Hematopoietic multipotent progenitor cell (in vitro differentiated cells): ENCODE data around the gene ZNFX1. TPM values are rescaled to one million over a fixed set of nuclear protein-coding genes. Genes with fewer than 3 reads are reported as not detected.

Experiments used
- DNase-seq, 3 donors: peaks; one replicate each; pipeline ENCODE4 v3.0.0-alpha.2; 2011 to 2015; ENCODE audit warnings: low read depth in 2 of 3, low spot score in 2 of 3
- total RNA-seq: library from RNA; depleted of rRNA; stranded (reverse); fragments of >200 nt; gene quantifications from one replicate; pipeline ENCODE4 v1.2.3, GENCODE V29; 2012

ZNFX1 gene
- total RNA-seq, 1 donor = 25.3 TPM

GRCh38 chr20:49256261-49256660 is 21.6 kb downstream of the ZNFX1 start:
- no peak for DNase-seq

GRCh38 chr20:49252556-49253350 is 25.1 kb downstream of the ZNFX1 start:
- DNase-seq = no peak

- no peak for DNase-seq
Measured at GRCh38 chr20:49248879-49249665, 28.8 kb downstream of the ZNFX1 start.

GRCh38 chr20:49248301-49248700 is 29.6 kb downstream of the ZNFX1 start:
- no peak for DNase-seq

- DNase-seq = peak in 2 of 3 donors; percentile 26 to 54
Measured at GRCh38 chr20:49247792-49248191, 30.1 kb downstream of the ZNFX1 start.

- DNase-seq = no peak
Measured at GRCh38 chr20:49247169-49247723, 30.6 kb downstream of the ZNFX1 start.

GRCh38 chr20:49245921-49246740 is 31.7 kb downstream of the ZNFX1 start:
- DNase-seq = peak in 2 of 3 donors; percentile 35 to 60

GRCh38 chr20:49237531-49237930 is 40.3 kb downstream of the ZNFX1 start:
- DNase-seq = no peak

GRCh38 chr20:49236301-49236700 is 41.6 kb downstream of the ZNFX1 start:
- DNase-seq = no peak

GRCh38 chr20:49234831-49235230 is 43.0 kb downstream of the ZNFX1 start:
- no peak for DNase-seq

- DNase-seq = no peak
Measured at GRCh38 chr20:49233226-49233625, 44.6 kb downstream of the ZNFX1 start.

GRCh38 chr20:49231471-49231870 is 46.4 kb downstream of the ZNFX1 start:
- no peak for DNase-seq

- peak in 2 of 3 donors; percentile 64 to 74 for DNase-seq
Measured at GRCh38 chr20:49230561-49231133, 47.2 kb downstream of the ZNFX1 start.

- peak in 2 of 3 donors; percentile 13 to 36 for DNase-seq
Measured at GRCh38 chr20:49230021-49230420, 47.8 kb downstream of the ZNFX1 start.

GRCh38 chr20:49229381-49229780 is 48.5 kb downstream of the ZNFX1 start:
- DNase-seq = no peak

GRCh38 chr20:49228676-49229075 is 49.2 kb downstream of the ZNFX1 start:
- DNase-seq = no peak

- no peak for DNase-seq
Measured at GRCh38 chr20:49225896-49226295, 52.0 kb downstream of the ZNFX1 start.

- DNase-seq = no peak
Measured at GRCh38 chr20:49219924-49220831, 57.7 kb downstream of the ZNFX1 start.
